ENCODE results near the gene HADHA.

GRCh38 chr2:26173776-26174482 is 70.5 kb downstream of the HADHA start:
- TF ChIP-seq TAF1 (IDR thresholded peaks at IDR 0.05; ENCODE audit: borderline replicate concordance, insufficient read depth, low read length) = no peak
- no peak for TF ChIP-seq REST (IDR thresholded peaks at IDR 0.05; ENCODE audit: insufficient read depth in 1 of 2, low read depth in 2 of 2, low read length in 2 of 2)
